Measurements from ENCODE around the gene ZNF710.
"Not testable (repeated sequence)": the region's sequence is repeated elsewhere in the genome, so short reads cannot be mapped to it uniquely, and the experiment has no call there.

Gene ZNF710

DNA sequence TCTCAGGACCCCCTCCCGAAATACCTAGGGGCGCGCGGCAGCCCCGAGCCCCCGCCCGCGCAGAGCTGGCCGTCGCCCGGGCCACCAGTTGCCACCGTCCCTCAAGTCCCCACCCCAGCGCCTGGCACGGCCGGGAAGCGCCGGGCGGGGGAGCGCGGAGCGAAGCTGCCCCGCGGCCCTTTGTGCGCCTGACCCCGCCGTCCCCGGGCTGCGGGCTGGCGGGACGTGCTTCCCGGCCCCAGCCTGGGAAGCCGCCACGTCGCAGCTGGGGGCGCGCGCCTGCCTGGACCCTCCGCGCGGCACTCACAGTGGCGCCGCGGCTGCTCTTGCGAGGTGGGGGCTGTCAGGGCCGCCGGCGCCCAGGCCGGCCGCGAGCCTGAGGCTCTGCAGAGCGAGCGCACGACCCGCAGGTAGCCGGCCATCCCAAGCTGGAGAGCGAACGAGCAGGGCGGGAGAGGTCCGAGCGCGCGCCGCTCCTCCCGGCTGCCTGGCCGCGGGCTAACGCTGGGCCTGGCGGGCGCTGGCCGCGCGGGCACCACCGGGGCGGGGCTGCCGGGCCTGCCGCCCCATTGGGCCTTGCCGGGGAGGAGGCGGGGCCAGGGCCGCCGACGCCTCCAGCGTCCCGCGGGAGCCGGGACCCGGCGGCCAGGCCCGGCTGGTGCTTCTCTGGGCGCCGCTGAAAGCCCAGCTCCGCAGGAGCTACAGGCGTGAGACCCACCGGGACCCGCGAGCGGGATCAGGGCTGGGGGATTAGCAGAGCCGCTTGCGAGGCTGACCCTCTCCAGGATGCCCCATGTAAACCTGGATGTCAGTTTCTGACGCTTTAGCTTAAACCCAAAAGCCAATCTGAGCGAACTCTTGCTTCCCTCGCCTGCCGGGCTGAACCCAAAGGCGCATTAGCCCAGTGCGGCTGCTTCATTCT is 101.1 kb downstream of the ZNF710 start, which contains the start of gene IDH2:
IDH2 (minus strand) TSS at position 500 of the 922 bp plus-strand sequence; CDS start at position 422, 78 bp downstream.
- peak; percentile 90 for DNase-seq (ENCODE audit: low spot score)

DNA sequence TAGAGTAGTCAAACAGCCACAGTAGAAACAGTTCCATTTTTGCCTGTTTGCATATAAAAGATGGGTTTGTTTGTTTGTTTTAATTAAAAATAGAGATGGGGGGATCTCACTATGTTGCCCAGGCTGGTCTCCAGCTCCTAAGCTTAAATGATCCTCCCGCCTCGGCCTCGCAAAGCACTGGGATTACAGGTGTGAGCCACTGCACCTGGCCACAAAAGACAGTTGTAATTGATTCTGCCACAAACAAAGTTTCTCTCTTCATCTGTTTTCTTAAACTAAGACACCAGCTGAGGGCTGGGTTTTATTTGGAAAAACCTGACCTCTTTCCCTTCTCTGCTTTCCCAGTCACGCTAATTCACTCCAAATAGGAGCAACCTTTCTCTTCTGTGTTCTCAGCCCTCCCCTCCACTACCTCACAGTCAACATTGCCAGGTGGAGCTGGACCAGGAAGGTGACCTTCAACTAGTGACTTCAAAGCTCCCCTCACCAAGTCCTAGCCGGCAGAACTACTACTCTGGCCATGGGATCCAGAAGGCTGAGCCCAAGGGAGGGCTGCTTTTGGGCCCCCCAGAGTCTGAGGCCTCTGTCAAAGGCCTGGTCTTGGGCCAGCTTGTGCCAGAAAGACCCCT is 102.7 kb downstream of the ZNF710 start:
- no peak for DNase-seq (ENCODE audit: low spot score)

DNA sequence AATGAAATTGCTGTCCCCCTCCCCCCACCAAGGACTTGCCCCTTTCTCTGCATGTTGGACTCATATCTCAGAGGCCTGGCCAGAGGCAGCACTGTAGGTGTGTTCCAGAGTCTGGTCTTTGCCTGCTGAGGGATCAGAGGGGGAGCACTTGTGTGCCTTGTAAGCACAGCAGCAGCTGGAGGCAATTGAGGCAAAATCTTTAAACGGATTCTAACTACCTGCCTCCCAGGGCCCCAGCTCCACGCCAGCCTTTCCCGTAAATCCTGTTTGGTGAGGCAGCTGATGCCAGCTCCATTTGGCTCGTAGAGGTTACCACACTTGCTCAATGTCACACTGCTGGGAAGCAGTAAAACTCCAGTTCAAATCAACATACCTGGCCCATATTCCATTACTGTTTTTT is 103.4 kb downstream of the ZNF710 start:
- DNase-seq (ENCODE audit: low spot score): no peak

- no peak for DNase-seq (ENCODE audit: low spot score)
Measured at GRCh38 chr15:90105521-90105920, 104.4 kb downstream of the ZNF710 start.

- no peak for DNase-seq (ENCODE audit: low spot score)
Measured at GRCh38 chr15:90106522-90107117, 105.5 kb downstream of the ZNF710 start.

GRCh38 chr15:90108038-90108437 is 106.9 kb downstream of the ZNF710 start:
- not testable (repeated sequence) for DNase-seq (ENCODE audit: low spot score)

GRCh38 chr15:90109163-90109751 is 108.1 kb downstream of the ZNF710 start:
- DNase-seq (ENCODE audit: low spot score): not testable (repeated sequence)

DNA sequence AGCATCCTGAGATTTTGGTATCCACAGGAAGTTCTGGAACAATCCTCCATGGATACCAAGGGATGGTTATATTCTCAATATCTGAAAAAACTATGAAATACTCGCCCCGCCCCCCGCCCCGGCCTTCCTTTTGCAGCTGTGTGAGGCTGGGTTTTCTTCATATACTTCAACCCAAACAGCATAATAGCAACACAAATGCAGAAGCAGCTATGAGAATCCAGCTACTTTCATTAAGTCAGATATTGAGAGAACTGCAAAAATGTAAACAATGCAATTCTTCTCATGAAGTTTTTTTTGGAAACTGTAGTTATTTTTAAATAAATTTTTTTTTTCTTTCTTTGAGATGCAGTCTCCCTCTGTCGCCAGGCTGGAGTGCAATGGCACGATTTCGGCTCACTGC is 112.0 kb downstream of the ZNF710 start:
- DNase-seq (ENCODE audit: low spot score): no peak

DNA sequence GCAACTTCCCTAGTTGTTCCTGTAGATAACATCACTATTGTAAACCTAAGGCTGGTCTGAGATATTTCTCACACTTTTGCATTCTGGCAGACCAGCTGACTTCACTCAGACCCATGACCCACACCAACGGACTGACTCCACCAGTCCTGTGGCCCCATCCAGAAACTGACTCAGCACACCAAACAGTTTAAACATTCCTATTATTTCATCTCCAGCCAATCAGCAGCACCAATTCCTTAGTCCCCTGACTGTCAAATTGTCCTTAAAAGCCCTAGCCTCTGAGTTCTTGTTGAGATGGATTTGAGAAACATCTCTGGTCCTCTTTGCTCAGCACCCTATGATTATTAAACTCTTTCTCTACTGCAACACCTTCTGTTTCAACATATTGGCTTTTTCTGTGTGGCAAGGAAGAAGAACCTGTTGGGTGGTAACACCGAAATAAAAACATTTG is 113.4 kb downstream of the ZNF710 start:
- no peak for DNase-seq (ENCODE audit: low spot score)

GRCh38 chr15:90115783-90116182 is 114.7 kb downstream of the ZNF710 start:
- no peak for DNase-seq (ENCODE audit: low spot score)

DNA sequence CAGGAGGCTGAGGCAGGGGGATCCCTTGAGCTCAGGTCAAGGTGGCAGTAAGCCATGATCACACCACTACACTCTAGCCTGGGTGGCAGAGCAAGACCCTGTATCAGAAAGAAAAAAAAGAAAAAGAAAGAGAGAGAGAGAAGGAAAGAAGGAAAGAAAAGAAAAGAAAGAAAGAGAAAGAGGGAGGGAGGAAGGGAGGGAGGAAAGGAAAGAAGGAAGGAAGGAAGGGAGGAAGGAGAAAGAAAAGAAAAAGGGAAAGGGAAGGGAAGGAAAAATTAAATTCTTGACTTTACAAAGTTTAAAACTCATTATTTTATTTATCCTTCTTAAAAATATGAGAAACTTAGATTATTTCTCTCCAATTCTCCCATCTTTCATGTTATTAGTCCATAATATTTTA is 118.2 kb downstream of the ZNF710 start:
- no peak for DNase-seq (ENCODE audit: low spot score)

GRCh38 chr15:90121086-90121485 is 120.0 kb downstream of the ZNF710 start:
- no peak for DNase-seq (ENCODE audit: low spot score)

DNA sequence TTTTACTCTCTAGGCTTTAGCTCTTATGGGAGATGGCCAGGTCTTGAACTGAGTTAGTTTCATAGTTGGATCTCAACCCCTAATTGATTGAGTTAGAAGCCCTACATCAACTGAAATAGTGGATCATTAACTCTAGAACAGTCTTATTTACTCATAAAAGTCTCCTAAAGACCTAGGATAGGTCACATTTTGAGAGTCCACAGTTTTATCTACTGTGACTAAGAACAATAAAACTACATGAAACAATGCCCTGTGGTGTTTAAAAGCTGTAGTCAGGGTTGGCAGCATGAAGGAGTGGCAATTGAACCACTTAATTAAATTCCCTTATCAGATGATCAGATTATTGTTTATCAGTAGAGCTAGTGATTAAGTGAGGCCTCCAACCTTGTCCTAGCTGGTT is 123.4 kb downstream of the ZNF710 start:
- DNase-seq (ENCODE audit: low spot score): no peak

DNA sequence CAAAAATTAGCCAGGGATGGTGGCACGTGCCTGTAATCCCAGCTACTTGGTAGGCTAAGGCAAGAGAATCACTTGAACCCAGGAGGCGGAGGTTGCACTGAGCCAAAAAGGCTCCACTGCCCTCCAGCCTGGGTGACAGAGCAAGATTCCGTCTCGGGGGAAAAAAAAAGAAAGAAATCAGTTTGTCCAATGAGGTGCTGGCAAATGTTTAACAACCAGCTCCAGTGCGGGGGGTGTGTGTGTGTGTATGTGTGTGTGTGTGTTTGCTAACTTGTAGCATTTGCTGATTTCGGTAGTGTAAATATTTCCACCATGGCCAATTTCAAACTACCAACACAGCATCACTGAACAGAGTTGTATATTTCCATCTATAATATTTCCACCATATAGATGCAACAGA is 124.9 kb downstream of the ZNF710 start:
- DNase-seq (ENCODE audit: low spot score): no peak

GRCh38 chr15:90126596-90127435 is 125.7 kb downstream of the ZNF710 start:
- no peak for DNase-seq (ENCODE audit: low spot score)

- DNase-seq (ENCODE audit: low spot score): no peak
Measured at GRCh38 chr15:90130291-90130690, 129.2 kb downstream of the ZNF710 start.
